ENCODE measurements around the gene ZNF277. TPM values are rescaled to one million over a fixed set of nuclear protein-coding genes. Genes with fewer than 3 reads are reported as not detected.
A peak's percentile ranks its signal among the peaks of the same experiment; 100 is the strongest.

ZNF277 gene
- total and polyA plus RNA-seq, 4 donors = 11.9 to 47.6 (median 24.9) TPM

DNA sequence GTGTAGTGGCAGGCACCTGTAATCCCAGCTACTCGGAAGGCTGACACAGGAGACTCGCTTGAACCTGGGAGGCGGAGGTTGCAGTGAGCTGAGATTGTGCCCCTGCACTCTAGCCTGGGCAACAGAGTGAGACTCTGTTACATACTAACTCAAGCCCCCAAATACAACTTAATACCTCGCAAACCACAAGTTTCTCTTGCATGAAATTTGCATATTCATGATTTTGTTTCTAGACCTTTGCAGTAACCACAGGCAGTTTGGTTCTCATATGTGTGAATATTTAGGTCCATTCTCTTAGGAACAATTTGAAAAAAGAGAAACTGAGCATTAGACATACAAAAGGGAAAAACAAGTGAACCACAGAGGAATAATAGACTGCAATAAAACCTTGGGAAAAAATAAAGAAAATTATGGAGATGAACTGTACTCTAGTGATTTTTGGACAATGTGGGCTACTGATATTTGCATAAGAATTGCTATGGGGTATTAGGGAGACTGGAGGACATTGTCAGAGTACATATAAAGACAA lies 77.0 kb downstream of the ZNF277 start:
- Histone ChIP-seq H3K4me3 (no peak overlapping the region), H3K27me3 (ENCODE audit: control insufficient read depth in 3 of 3, insufficient read depth in 3 of 3, low read length in 2 of 3) (no peaks in the 10 kb centered on the region), H3K4me1 (ENCODE audit: control insufficient read depth in 5 of 5, insufficient read depth in 5 of 5, low read length in 5 of 5) (peaks cover 0 to 20% (median 3%) of the 10 kb centered on the region in 5 donors), H3K9me3 (ENCODE audit: control insufficient read depth in 4 of 4, insufficient read depth in 3 of 4, low read length in 3 of 4) (peaks cover 0 to 4% (median 0%) of the 10 kb centered on the region in 4 donors), H3K27ac (ENCODE audit: low read depth in 1 of 2, low read length in 1 of 2) (no peak overlapping the region), H3K9ac (ENCODE audit: insufficient read depth in 1 of 2, low read length in 2 of 2) (no peak overlapping the region), H3K36me3 (ENCODE audit: control insufficient read depth in 4 of 4, insufficient read depth in 4 of 4, low read length in 4 of 4) (peaks cover 0 to 4% (median under 1%) of the 10 kb centered on the region in 4 donors)
- ATAC-seq (ENCODE audit: insufficient read depth, low FRiP score) (no peak), DNase-seq (no peak)
- WGBS, 2 donors = 96 to 97% methylated on average over 4 of the region's 4 CpGs
- TF ChIP-seq, protein P1, sequence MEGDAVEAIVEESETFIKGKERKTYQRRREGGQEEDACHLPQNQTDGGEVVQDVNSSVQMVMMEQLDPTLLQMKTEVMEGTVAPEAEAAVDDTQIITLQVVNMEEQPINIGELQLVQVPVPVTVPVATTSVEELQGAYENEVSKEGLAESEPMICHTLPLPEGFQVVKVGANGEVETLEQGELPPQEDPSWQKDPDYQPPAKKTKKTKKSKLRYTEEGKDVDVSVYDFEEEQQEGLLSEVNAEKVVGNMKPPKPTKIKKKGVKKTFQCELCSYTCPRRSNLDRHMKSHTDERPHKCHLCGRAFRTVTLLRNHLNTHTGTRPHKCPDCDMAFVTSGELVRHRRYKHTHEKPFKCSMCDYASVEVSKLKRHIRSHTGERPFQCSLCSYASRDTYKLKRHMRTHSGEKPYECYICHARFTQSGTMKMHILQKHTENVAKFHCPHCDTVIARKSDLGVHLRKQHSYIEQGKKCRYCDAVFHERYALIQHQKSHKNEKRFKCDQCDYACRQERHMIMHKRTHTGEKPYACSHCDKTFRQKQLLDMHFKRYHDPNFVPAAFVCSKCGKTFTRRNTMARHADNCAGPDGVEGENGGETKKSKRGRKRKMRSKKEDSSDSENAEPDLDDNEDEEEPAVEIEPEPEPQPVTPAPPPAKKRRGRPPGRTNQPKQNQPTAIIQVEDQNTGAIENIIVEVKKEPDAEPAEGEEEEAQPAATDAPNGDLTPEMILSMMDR (IDR thresholded peaks at IDR 0.05; ENCODE audit: control extremely low read depth, extremely low read depth) = no peak

DNA sequence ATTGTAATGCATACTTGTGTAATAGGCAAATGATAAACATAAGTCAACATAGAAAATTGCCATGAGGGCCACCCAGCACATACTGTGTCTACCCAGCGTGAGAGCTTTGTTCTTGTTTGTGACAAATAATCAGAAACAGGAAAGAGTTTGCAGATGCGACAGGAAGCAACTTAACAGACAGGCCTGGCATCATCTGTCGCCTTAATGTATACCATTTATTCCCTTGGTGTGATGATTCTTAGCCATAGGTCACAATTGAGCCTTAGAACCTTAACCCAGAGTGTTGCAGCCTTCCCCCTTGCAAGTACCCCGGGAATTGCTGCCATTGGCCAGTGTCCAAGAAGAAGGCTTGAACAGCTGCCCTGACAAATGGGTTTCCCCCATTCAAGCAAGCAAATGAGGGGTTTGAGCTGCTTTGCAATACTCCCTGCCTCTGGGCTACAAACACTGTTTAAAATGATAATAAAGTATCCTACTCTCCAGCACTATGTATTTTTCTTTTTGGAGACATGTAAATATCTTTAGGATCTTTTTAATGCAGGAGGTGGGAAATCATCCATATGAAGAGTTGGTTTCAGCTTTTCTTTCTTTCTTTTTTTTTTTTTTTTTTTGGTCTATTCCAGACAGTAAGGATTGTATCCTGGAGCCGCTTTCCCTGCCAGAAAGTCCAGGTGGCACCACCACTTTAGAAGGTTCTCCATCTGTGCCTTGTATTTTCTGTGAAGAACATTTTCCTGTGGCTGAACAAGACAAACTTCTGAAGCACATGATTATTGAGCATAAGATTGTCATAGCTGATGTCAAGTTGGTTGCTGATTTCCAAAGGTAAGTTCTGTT lies 80.0 kb downstream of the ZNF277 start:
- no peak overlapping the region for H3K4me3 ChIP-seq
- TF ChIP-seq, protein P1 (IDR thresholded peaks at IDR 0.05; ENCODE audit: control extremely low read depth, extremely low read depth) = no peak
- no peak overlapping the region for H3K27ac ChIP-seq (ENCODE audit: low read depth in 1 of 2, low read length in 1 of 2)
- ATAC-seq (ENCODE audit: insufficient read depth, low FRiP score) (no peak), DNase-seq (peak; percentile 65 to 71 (median 70))
- no peak overlapping the region for H3K9ac ChIP-seq (ENCODE audit: insufficient read depth in 1 of 2, low read length in 2 of 2)
- H3K36me3 ChIP-seq (ENCODE audit: control insufficient read depth in 4 of 4, insufficient read depth in 4 of 4, low read length in 4 of 4) = peaks cover 0 to 5% (median 1%) of the 10 kb centered on the region in 4 donors
- peaks cover 0 to 24% (median 3%) of the 10 kb centered on the region in 5 donors for H3K4me1 ChIP-seq (ENCODE audit: control insufficient read depth in 5 of 5, insufficient read depth in 5 of 5, low read length in 5 of 5)
- H3K9me3 ChIP-seq (ENCODE audit: control insufficient read depth in 4 of 4, insufficient read depth in 3 of 4, low read length in 3 of 4) = no peaks in the 10 kb centered on the region
- H3K27me3 ChIP-seq (ENCODE audit: control insufficient read depth in 3 of 3, insufficient read depth in 3 of 3, low read length in 2 of 3) = no peaks in the 10 kb centered on the region
- WGBS, 2 donors = 61 to 63% methylated on average over 5 of the region's 5 CpGs

DNA sequence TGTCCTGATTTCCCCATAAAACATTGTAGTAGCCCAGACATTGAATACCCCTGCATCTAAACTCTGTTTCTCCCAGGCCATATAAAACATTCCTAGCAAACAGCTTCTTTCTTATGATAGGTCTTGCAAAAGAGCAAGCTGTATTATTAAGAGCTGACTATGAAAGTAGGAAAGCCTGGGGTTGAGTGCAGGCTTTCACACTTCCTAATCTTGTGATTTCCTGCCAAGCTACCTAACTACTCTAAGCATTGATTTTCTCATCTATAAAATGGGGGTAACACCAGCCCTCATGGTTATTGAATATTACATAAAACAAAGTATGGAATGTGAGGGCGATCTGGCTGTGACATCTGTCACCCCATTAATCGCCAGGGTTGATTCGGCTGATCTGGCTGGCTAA lies 81.8 kb downstream of the ZNF277 start:
- H3K27ac ChIP-seq (ENCODE audit: low read depth in 1 of 2, low read length in 1 of 2) = no peak overlapping the region
- no peaks in the 10 kb centered on the region for H3K27me3 ChIP-seq (ENCODE audit: control insufficient read depth in 3 of 3, insufficient read depth in 3 of 3, low read length in 2 of 3)
- TF ChIP-seq, protein P1 (IDR thresholded peaks at IDR 0.05; ENCODE audit: control extremely low read depth, extremely low read depth) = no peak
- no peak overlapping the region for H3K9ac ChIP-seq (ENCODE audit: insufficient read depth in 1 of 2, low read length in 2 of 2)
- no peak overlapping the region for H3K4me3 ChIP-seq
- no peak for ATAC-seq (ENCODE audit: insufficient read depth, low FRiP score)
- WGBS, 2 donors = 88 to 97% methylated on average over 3 of the region's 3 CpGs
- no peak for DNase-seq
- H3K9me3 ChIP-seq (ENCODE audit: control insufficient read depth in 4 of 4, insufficient read depth in 3 of 4, low read length in 3 of 4) = no peaks in the 10 kb centered on the region
- peaks cover 0 to 32% (median 3%) of the 10 kb centered on the region in 5 donors for H3K4me1 ChIP-seq (ENCODE audit: control insufficient read depth in 5 of 5, insufficient read depth in 5 of 5, low read length in 5 of 5)
- H3K36me3 ChIP-seq (ENCODE audit: control insufficient read depth in 4 of 4, insufficient read depth in 4 of 4, low read length in 4 of 4) = peaks cover 0 to 5% (median 1%) of the 10 kb centered on the region in 4 donors

All from lung (tissue), 12 donors.